Activated T-helper 1 cell treated with anti-CD3 and anti-CD28 coated beads, Interleukin-12 subunit alpha, Interleukin-12 subunit beta, Interleukin-2, Interleukin-4 antibody, amounts not matched to agents 30 ng/mL and 10 ng/mL and 1 ng/mL, durations not matched to agents 14 hours and 24 hours and 36 hours (primary cell): ENCODE measurements around the gene MAS1L. TPM values are rescaled to one million over a fixed set of nuclear protein-coding genes. Genes with fewer than 3 reads are reported as not detected.
"Not testable (repeated sequence)": the region's sequence is repeated elsewhere in the genome, so short reads cannot be mapped to it uniquely, and the experiment has no call there.

ENCODE experiments used
- DNase-seq: peaks from one replicate; pipeline ENCODE4 v3.0.0; 2021; ENCODE audit warnings: low spot score
- H3K27ac Mint-ChIP-seq: one replicate; pipeline ENCODE4 v1.8.0; 2021; ENCODE audit warnings: mild to moderate bottlenecking, mixed read lengths
- H3K27me3 Mint-ChIP-seq: one replicate; pipeline ENCODE4 v1.8.0; 2022; ENCODE audit warnings: mild to moderate bottlenecking, moderate library complexity, mixed read lengths; ENCODE audit not compliant: insufficient read depth
- H3K36me3 Mint-ChIP-seq: one replicate; pipeline ENCODE4 v1.8.0; 2021; ENCODE audit warnings: low read depth, mixed read lengths
- H3K4me1 Mint-ChIP-seq: one replicate; pipeline ENCODE4 v1.8.0; 2021; ENCODE audit warnings: low read depth, mixed read lengths
- H3K4me3 Mint-ChIP-seq: one replicate; pipeline ENCODE4 v1.8.0; 2021; ENCODE audit warnings: mild to moderate bottlenecking, moderate library complexity, mixed read lengths
- H3K9me3 Mint-ChIP-seq: one replicate; pipeline ENCODE4 v1.8.0; 2021; ENCODE audit warnings: mixed read lengths
- intact Hi-C: fragments of 100-400 bp; cut with micrococcal nuclease; formaldehyde crosslinking; loops from one replicate; pipeline ENCODE4 v1.15.1; 2024
- total RNA-seq: library from RNA; stranded (reverse); gene quantifications from 2 replicates; pipeline ENCODE4 v1.2.3, GENCODE V29; 2022

Gene MAS1L
- total RNA-seq, 1 donor from 2014 or later = not detected

- no peaks in the 10 kb centered on the region for H3K4me1 Mint-ChIP-seq
- no peak overlapping the region for H3K27ac Mint-ChIP-seq
- H3K4me3 Mint-ChIP-seq = no peak overlapping the region
- peaks cover 7% of the 10 kb centered on the region for H3K27me3 Mint-ChIP-seq
- DNase-seq = no peak
- intact Hi-C loops = no loop called here
- no peaks in the 10 kb centered on the region for H3K9me3 Mint-ChIP-seq
- no peaks in the 10 kb centered on the region for H3K36me3 Mint-ChIP-seq
These were observed 26.5 kb downstream of the MAS1L start for GRCh38 chr6:29461021-29461814.

GRCh38 chr6:29456971-29457370, 30.8 kb downstream of the MAS1L start, which contains the start of the genes OR11A1 and OR2H1:
TSS of gene OR11A1 (minus strand) at chr6:29457071. CDS start at chr6:29427641, 29,430 bp downstream.
TSS of gene OR2H1 (plus strand) at chr6:29457155. CDS start at chr6:29461770, 4,615 bp downstream.
- intact Hi-C loops = no loop called here
- Mint-ChIP-seq H3K27ac (no peak within 1 kb of the TSS), H3K27me3 (peaks cover 12% of the 10 kb centered on the region), H3K36me3 (no peaks in the 10 kb centered on the region), H3K4me3 (no peak within 1 kb of the TSS), H3K4me1 (no peaks in the 10 kb centered on the region), H3K9me3 (peaks cover 3% of the 10 kb centered on the region)
- no peak for DNase-seq

GRCh38 chr6:29451471-29452193, 36.1 kb downstream of the MAS1L start:
- intact Hi-C loops = no loop called here
- Mint-ChIP-seq H3K27me3 (peaks cover 14% of the 10 kb centered on the region), H3K4me1 (no peaks in the 10 kb centered on the region), H3K4me3 (no peak overlapping the region), H3K27ac (no peak overlapping the region), H3K36me3 (no peaks in the 10 kb centered on the region), H3K9me3 (peaks cover 13% of the 10 kb centered on the region)
- DNase-seq = no peak

GRCh38 chr6:29447670-29448069, 40.1 kb downstream of the MAS1L start:
- no peaks in the 10 kb centered on the region for H3K4me1 Mint-ChIP-seq
- intact Hi-C loops = no loop called here
- no peak for DNase-seq
- H3K27ac Mint-ChIP-seq = no peak overlapping the region
- no peak overlapping the region for H3K4me3 Mint-ChIP-seq
- H3K36me3 Mint-ChIP-seq = no peaks in the 10 kb centered on the region
- peaks cover 9% of the 10 kb centered on the region for H3K27me3 Mint-ChIP-seq
- H3K9me3 Mint-ChIP-seq = peaks cover 13% of the 10 kb centered on the region

GRCh38 chr6:29444031-29444430, 43.7 kb downstream of the MAS1L start:
- H3K9me3 Mint-ChIP-seq, DNase-seq, H3K27me3 Mint-ChIP-seq, H3K27ac Mint-ChIP-seq, intact Hi-C loops, H3K4me1 Mint-ChIP-seq, H3K4me3 Mint-ChIP-seq, H3K36me3 Mint-ChIP-seq: not testable (repeated sequence)

- Mint-ChIP-seq H3K36me3 (no peaks in the 10 kb centered on the region), H3K27me3 (peaks cover 5% of the 10 kb centered on the region), H3K9me3 (no peaks in the 10 kb centered on the region), H3K27ac (no peak overlapping the region), H3K4me1 (no peaks in the 10 kb centered on the region), H3K4me3 (no peak overlapping the region)
- no peak for DNase-seq
- intact Hi-C loops = no loop called here
These were observed 45.0 kb downstream of the MAS1L start for GRCh38 chr6:29442719-29443118.

- Mint-ChIP-seq H3K27me3 (peaks cover 9% of the 10 kb centered on the region), H3K4me3 (no peak within 1 kb of the TSS), H3K36me3 (no peaks in the 10 kb centered on the region), H3K9me3 (no peaks in the 10 kb centered on the region), H3K4me1 (no peaks in the 10 kb centered on the region), H3K27ac (no peak within 1 kb of the TSS)
- intact Hi-C loops = no loop called here
- no peak for DNase-seq
These were observed 48.8 kb downstream of the MAS1L start, which contains the start of gene OR10C1 for GRCh38 chr6:29439006-29439405. TSS of gene OR10C1 (plus strand) at chr6:29439306. CDS start at chr6:29440016, 710 bp downstream.

GRCh38 chr6:29436730-29437129, 51.0 kb downstream of the MAS1L start:
- intact Hi-C loops, H3K4me1 Mint-ChIP-seq, H3K27ac Mint-ChIP-seq, DNase-seq, H3K9me3 Mint-ChIP-seq, H3K27me3 Mint-ChIP-seq, H3K4me3 Mint-ChIP-seq, H3K36me3 Mint-ChIP-seq: not testable (repeated sequence)

Other genes starting within 250 kb of the MAS1L start
- gene OR14J1, start 186.3 kb downstream of the MAS1L start, total RNA-seq = not detected in 2 replicates
- gene OR5V1, start 119.1 kb downstream of the MAS1L start, total RNA-seq = not detected in 2 replicates
- not detected in 2 replicates for gene OR12D3, start 112.7 kb downstream of the MAS1L start, total RNA-seq
- not detected in 2 replicates for gene OR12D2, start 92.3 kb downstream of the MAS1L start, total RNA-seq
- gene OR12D1, start 73.0 kb downstream of the MAS1L start, total RNA-seq = not detected in 2 replicates
- not detected in 2 replicates for gene OR10C1, start 48.6 kb downstream of the MAS1L start, total RNA-seq
- gene OR11A1, start 30.9 kb downstream of the MAS1L start, total RNA-seq = not detected in 2 replicates
- not detected in 2 replicates for gene OR2H1, start 30.8 kb downstream of the MAS1L start, total RNA-seq
- gene UBD, start 71.8 kb upstream of the MAS1L start, total RNA-seq = 0.59 and 0.93 TPM in 2 replicates
- gene OR2H2, start 97.2 kb upstream of the MAS1L start, total RNA-seq = not detected in 2 replicates
- gene GABBR1, start 145.2 kb upstream of the MAS1L start, total RNA-seq = 19.8 and 22.6 TPM in 2 replicates
- gene MOG, start 169.1 kb upstream of the MAS1L start, total RNA-seq = not detected in 2 replicates
- gene ZFP57, start 193.2 kb upstream of the MAS1L start, total RNA-seq = 2.4 and 2.7 TPM in 2 replicates
- 293 and 314 TPM in 2 replicates for gene HLA-F, start 235.5 kb upstream of the MAS1L start, total RNA-seq